Brain microvascular endothelial cell (primary cell): ENCODE data around the gene ZSCAN5B.
"Not testable (repeated sequence)": the region's sequence is repeated elsewhere in the genome, so short reads cannot be mapped to it uniquely, and the experiment has no call there.

ENCODE experiments used
- DNase-seq: peaks from one replicate; pipeline ENCODE4 v3.0.0-alpha.2; 2020
- H3K27ac ChIP-seq: fragments of 250-450 bp; sonication (Bioruptor Pico); 2 replicates; pipeline ENCODE4 v1.5.1; 2020; ENCODE audit warnings: mild to moderate bottlenecking, moderate library complexity
- H3K27me3 ChIP-seq: fragments of 250-450 bp; sonication (Bioruptor Pico); replicated peaks from 2 replicates; pipeline ENCODE4 v1.5.1; 2020; ENCODE audit warnings: mild to moderate bottlenecking
- H3K36me3 ChIP-seq: fragments of 250-450 bp; sonication (Bioruptor Pico); replicated peaks from 2 replicates; pipeline ENCODE4 v1.5.1; 2020; ENCODE audit warnings: mild to moderate bottlenecking
- H3K4me3 ChIP-seq: 2 replicates; pipeline ENCODE4 v1.5.1; 2011; ENCODE audit warnings: low read depth, mild to moderate bottlenecking, control low read depth, low read length, moderate library complexity
- in situ Hi-C: cut with HindIII; loops from 2 replicates; pipeline ENCODE4 v1.10.0; 2017; ENCODE audit warnings: low sequenced_read_pairs, low pct_ligation_motif_present
- TF ChIP-seq, protein P1 (sequence below): IDR thresholded peaks from 2 replicates; pipeline ENCODE4 v1.5.1; 2011; ENCODE audit warnings: low read depth, mild to moderate bottlenecking, moderate library complexity, low read length, control low read depth, inconsistent platforms; ENCODE audit errors: missing control alignments

Gene ZSCAN5B

DNA sequence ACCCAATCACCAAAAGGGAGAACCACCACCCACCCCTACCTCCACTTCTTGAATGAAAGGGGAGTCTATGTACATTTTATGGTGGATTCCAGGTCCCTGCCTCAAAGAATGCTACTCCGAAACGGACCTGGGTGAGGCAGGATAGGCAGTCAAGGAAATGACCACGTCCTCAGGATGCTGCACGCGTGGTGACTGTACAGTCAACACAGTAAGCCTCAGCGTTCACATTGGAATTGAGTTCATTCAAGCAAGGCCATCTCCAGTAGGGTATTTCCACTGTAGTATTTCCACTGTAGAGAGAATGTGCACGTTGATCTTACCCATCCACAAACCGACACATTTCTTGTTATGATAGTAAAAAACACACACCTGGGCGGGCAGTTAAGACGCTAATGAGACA lies 21.4 kb upstream of the ZSCAN5B start:
- Histone ChIP-seq H3K27ac (no peak overlapping the region), H3K36me3 (no peaks in the 10 kb centered on the region), H3K4me3 (no peak overlapping the region), H3K27me3 (no peaks in the 10 kb centered on the region)
- TF ChIP-seq, protein P1, sequence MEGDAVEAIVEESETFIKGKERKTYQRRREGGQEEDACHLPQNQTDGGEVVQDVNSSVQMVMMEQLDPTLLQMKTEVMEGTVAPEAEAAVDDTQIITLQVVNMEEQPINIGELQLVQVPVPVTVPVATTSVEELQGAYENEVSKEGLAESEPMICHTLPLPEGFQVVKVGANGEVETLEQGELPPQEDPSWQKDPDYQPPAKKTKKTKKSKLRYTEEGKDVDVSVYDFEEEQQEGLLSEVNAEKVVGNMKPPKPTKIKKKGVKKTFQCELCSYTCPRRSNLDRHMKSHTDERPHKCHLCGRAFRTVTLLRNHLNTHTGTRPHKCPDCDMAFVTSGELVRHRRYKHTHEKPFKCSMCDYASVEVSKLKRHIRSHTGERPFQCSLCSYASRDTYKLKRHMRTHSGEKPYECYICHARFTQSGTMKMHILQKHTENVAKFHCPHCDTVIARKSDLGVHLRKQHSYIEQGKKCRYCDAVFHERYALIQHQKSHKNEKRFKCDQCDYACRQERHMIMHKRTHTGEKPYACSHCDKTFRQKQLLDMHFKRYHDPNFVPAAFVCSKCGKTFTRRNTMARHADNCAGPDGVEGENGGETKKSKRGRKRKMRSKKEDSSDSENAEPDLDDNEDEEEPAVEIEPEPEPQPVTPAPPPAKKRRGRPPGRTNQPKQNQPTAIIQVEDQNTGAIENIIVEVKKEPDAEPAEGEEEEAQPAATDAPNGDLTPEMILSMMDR, result no peak
- in situ Hi-C loops, result no loop called here
- no peak for DNase-seq

DNA sequence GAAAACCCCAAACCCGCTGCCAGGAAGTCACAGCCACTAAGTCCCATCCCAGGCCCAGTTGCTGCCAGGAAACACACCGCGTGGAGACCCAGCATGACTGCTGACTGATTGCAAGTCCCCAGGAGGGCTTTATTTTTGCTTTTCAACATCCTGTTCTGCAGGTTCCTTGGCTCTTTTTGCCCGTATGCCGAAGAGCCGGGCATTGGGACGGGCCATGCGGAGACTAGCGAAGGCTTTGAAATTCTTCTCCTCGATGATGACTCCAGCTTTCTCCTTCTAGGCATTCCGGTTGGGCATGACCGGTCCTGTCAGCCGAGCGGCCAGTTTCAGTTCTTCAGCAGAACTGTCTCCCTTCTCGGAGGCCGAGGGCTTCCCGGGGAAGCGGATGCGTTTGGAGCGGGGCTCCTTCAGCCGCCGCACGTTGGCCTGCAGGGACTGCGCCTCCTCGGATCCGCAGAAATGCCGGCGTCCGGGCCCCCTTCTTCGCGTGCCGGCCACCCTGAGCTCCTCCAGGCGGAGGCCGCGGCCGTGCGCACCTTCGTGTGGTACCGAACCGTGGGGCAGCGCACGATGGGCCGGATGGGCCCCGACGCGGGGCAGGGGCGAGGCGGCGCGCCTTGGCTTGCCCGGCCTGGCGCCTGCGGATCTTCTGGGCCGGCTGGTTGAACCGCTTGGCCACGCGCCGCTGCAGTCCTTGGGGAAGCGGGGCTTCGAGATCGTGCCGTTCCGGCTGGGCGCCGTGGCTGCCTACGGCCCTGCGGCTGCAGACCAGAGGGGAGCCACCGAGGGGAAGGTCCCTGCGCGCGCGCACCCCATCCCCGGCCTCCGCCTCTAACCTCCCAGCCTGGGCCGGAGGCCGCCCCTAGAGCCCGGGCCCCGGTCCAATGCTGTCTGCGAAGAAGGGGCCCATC lies 19.7 kb upstream of the ZSCAN5B start:
- Histone ChIP-seq H3K27ac (no peak overlapping the region), H3K4me3 (peak overlapping the region; percentile 37), H3K36me3 (no peaks in the 10 kb centered on the region), H3K27me3 (no peaks in the 10 kb centered on the region)
- TF ChIP-seq, protein P1, result no peak
- DNase-seq, result peak; percentile 26
- in situ Hi-C loops, result no loop called here

DNA sequence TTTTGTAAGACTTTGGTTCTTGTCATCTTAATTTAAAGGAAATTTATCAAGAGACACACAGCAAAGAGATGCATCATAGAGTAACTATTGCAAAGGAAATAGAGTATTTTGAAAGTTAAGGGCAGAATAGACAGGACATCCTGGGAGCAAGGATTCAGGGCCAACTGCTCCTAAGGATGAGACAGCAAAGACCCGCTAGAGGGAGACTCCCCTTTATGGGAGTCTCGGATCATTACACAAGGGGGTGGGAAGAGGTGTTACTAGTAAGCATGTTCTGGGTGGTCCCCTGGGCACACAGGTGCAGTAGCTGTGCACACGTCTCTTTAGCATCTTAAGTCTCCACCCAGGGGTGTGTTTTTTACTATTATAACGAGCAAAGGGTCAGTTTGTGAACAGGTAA lies 14.1 kb upstream of the ZSCAN5B start:
- in situ Hi-C loops, result no loop called here
- Histone ChIP-seq H3K27ac (no peak overlapping the region), H3K4me3 (no peak overlapping the region), H3K27me3 (no peaks in the 10 kb centered on the region), H3K36me3 (no peaks in the 10 kb centered on the region)
- TF ChIP-seq, protein P1, result no peak
- DNase-seq, result no peak

DNA sequence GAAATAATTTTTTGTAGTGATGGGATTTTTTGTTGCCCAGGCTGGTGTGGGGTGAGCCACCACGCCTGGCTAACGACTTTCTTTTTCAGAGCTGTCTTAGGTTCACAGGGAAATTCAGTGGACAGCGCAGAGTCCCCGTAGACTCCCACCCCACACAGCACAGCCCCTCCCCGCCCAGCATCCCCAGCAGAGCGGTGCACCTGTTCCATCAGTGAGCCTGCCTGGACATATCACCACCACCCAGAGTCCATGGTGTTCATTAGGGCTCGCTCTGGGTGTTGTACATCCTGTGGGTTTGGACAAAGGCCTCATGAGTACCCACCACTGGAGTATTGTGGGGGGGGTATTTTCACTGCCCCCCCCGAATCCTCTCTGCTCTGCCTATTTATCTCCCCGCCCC lies 12.5 kb upstream of the ZSCAN5B start:
- in situ Hi-C loops, H3K4me3 ChIP-seq, H3K36me3 ChIP-seq, DNase-seq, H3K27me3 ChIP-seq, H3K27ac ChIP-seq: not testable (repeated sequence)

DNA sequence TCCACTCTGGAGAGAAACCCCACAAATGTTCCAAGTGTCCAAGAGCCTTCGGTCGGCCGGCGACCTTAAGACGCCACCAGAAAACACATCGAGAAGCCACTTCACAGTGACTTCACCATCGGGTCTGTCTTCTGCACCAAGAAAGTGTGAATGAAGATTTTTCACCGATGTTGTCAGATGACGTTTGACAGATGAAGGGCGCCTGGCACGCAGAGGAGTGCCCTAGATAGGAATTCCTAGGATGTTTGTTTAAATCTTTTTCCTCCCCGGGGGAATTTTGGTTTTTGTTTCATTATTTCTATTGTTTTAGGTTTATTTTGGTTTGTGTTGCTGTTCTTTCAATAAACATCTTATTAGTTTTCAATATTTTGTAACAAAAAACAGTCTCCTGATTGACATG lies 11.5 kb upstream of the ZSCAN5B start:
- no peak overlapping the region for H3K4me3 ChIP-seq
- no peak for DNase-seq
- H3K27ac ChIP-seq, result no peak overlapping the region
- H3K27me3 ChIP-seq, result no peaks in the 10 kb centered on the region
- in situ Hi-C loops, result no loop called here
- TF ChIP-seq, protein P1, result no peak
- no peaks in the 10 kb centered on the region for H3K36me3 ChIP-seq

DNA sequence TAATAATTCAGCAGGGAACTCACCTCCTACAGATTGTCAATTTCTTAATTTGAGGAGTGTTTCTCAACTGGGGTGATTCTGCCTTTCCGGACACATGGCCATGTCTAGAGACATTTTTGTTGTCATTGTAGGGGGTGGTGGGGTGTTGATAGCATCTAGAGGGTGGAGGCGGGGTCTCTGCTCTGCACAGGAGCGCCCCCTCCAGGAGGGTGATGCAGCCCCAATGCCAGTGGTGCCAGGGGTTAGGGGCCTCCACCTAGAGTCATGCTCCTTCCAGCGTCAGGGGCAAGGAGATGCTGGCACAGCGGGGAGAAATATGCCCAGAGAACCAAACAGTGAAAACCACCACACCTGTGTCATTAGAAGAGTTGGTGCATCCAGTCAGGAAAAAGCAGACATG lies 10.0 kb upstream of the ZSCAN5B start:
- H3K4me3 ChIP-seq, H3K27me3 ChIP-seq, H3K36me3 ChIP-seq, in situ Hi-C loops, DNase-seq, H3K27ac ChIP-seq: not testable (repeated sequence)

DNA sequence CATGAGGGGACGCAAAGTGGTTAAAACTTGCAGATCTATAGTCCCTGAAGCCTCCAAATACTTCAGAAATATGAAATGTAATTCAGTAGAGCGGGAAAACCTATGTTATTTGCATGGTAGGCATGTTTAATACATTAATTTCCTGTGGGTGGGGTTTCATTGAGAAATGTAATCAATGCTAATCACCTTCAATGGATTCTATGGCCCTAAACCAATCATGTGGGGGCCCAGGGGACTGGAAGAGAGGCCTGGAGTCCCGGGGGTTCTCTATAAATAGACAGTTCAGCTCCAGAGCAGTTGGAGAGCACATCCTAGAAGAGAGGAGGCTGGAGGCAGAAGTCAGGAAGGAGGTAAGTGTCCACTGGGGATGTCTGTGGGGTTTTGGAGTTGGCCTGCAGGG lies 4.4 kb upstream of the ZSCAN5B start, which contains the start of gene ZSCAN5C:
TSS of gene ZSCAN5C (plus strand) at position 301 of the 400 bp plus-strand sequence. CDS start 3,641 bp downstream, outside the sequence.
- Histone ChIP-seq H3K27me3 (no peaks in the 10 kb centered on the region), H3K4me3 (no peak within 1 kb of the TSS), H3K36me3 (no peaks in the 10 kb centered on the region), H3K27ac (no peak within 1 kb of the TSS)
- DNase-seq, result no peak
- TF ChIP-seq, protein P1, result no peak
- in situ Hi-C loops, result no loop called here
